ENCODE data around the gene CYP2W1.
"Not testable (repeated sequence)": the region's sequence is repeated elsewhere in the genome, so short reads cannot be mapped to it uniquely, and the experiment has no call there.

CYP2W1 gene

DNA sequence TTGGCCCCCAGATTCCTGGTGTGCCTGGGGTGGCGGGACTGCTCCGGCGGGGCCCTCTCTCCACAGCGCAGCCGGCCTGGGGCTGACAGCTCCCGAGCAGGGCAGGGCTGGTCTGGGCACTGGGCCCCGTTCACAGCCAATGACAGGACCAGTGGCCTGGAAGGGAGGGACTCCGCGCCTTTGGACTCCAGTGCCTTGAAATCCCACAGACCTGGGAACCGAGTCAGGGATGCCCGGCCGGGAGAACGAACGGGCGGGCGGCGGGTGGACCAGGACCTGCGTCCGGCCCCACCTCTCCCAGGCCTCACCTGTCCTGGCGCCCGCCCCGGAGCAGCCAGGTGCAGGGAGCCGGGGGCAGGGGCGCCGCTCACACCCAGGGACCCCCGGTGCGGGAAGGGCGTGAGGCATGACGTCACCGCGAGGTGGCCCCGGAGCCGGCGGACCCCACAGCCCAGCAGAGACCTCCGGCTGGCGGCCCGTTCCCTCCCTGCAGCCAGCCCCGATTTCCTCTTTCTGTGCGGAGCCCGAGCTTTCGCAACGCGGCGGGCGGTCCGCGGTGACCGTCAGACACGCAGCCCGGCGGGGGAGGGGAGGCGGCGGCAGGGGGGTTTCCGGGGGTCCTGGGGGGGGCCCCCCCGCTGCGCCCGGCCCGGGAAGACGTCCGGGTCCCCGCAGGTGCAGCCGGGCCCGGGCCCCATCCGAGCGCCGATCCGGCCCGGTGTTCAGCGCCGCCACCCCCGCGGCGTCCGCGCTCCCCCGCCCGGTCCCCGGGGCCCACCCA is 29.2 kb upstream of the CYP2W1 start:
- H3K27ac ChIP-seq (ENCODE audit: low read depth, low read length): no peak overlapping the region
- no peaks in the 10 kb centered on the region for H3K4me1 ChIP-seq (ENCODE audit: insufficient read depth, low read length)
- H3K4me3 ChIP-seq (ENCODE audit: low read length): peak overlapping the region; percentile 45

DNA sequence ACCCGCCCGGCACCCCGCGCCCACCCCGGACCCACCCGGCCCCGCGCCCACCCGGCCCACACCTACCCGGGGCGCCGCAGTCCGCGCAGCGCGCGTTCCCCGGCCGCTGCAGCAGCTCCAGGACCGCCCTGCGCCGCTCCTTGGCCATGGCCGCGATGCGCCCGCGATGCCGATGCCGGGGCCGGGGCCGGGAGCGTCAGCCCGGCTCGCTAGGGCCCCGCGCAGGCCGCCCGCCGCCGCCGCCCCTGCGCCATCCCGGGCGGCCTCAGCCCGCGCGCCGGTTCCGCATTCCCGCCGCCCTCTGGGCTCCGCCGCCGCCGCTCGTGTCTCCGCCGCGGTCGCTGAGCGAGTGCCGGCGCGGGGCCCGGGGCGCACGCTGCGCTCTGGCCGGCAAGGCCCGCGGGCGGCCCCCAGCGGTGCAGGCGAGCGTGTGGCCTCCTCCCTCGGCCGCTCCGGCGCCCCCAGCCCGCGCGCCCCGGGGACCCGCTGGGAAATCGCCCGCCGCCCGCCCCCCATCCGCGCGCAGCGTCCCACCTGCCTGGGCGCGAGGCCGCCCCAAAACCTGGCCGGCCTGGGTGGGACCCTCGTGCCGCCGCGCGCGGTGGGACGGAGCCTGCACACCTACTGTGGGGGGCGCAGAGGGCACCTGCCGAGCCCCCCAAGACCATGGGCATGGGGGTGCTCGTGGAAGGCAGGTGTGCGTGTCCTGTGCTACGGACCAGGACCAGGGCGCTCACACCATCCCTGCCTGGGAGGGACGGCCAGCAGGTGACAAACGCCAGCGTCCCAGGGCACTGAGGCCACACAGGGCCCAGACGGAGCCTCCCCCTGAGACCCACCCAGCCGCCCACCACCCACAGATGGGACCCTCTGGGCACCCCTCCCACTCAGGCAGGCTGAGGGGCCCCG is 28.4 kb upstream of the CYP2W1 start, which contains the start of gene ADAP1:
ADAP1 (minus strand) TSS at position 351 of the 909 bp plus-strand sequence; CDS start at position 148, 203 bp downstream.
- Histone ChIP-seq H3K4me1 (ENCODE audit: insufficient read depth, low read length) (no peaks in the 10 kb centered on the region), H3K27ac (ENCODE audit: low read depth, low read length) (no peak within 1 kb of the TSS), H3K36me3 (ENCODE audit: insufficient read depth, low read length) (no peaks in the 10 kb centered on the region), H3K9me3 (ENCODE audit: insufficient read depth, low read depth, low read length) (no peaks in the 10 kb centered on the region), H3K9ac (ENCODE audit: low read depth, low read length) (no peak within 1 kb of the TSS; the same call in 1 of the 2 replicates), H3K27me3 (ENCODE audit: insufficient read depth, low read length) (peaks cover 32% of the 10 kb centered on the region), H3K4me3 (ENCODE audit: low read length) (peak within 1 kb of the TSS; percentile 45)
- WGBS: 11% methylated on average over 108 of the region's 115 CpGs

More for the DNA sequence above, 29.2 kb upstream of the CYP2W1 start:
- WGBS: 5% methylated on average over 78 of the region's 78 CpGs
- peaks cover 32% of the 10 kb centered on the region for H3K27me3 ChIP-seq (ENCODE audit: insufficient read depth, low read length)
- H3K36me3 ChIP-seq (ENCODE audit: insufficient read depth, low read length): no peaks in the 10 kb centered on the region
- H3K9ac ChIP-seq (ENCODE audit: low read depth, low read length): no peak overlapping the region; the same call in 1 of the 2 replicates
- H3K9me3 ChIP-seq (ENCODE audit: insufficient read depth, low read depth, low read length): no peaks in the 10 kb centered on the region

DNA sequence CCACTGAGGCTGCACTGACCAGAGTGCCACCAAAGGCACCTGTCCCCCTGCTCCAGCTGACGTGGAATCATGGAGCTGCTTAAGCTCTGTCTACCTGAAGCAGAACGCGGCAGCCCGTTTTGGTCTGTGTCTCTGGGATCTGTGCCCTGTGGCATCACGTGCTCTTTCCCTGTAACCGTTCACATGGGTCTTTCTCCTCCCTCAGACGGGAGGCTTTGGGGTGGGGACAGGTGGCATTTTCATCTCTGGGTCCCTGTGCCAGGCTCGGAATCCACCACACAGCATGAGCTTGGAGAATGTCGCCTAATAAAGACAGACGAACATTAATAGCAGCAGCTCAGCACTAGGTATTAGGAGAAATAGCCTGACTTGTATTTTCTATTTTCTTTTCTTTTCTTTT is 26.9 kb upstream of the CYP2W1 start:
- Histone ChIP-seq H3K36me3 (ENCODE audit: insufficient read depth, low read length) (no peaks in the 10 kb centered on the region), H3K9me3 (ENCODE audit: insufficient read depth, low read depth, low read length) (no peaks in the 10 kb centered on the region), H3K4me1 (ENCODE audit: insufficient read depth, low read length) (no peaks in the 10 kb centered on the region), H3K9ac (ENCODE audit: low read depth, low read length) (no peak overlapping the region), H3K27me3 (ENCODE audit: insufficient read depth, low read length) (peaks cover 32% of the 10 kb centered on the region), H3K4me3 (ENCODE audit: low read length) (no peak overlapping the region), H3K27ac (ENCODE audit: low read depth, low read length) (no peak overlapping the region)
- WGBS: 92% methylated on average over 10 of the region's 10 CpGs

DNA sequence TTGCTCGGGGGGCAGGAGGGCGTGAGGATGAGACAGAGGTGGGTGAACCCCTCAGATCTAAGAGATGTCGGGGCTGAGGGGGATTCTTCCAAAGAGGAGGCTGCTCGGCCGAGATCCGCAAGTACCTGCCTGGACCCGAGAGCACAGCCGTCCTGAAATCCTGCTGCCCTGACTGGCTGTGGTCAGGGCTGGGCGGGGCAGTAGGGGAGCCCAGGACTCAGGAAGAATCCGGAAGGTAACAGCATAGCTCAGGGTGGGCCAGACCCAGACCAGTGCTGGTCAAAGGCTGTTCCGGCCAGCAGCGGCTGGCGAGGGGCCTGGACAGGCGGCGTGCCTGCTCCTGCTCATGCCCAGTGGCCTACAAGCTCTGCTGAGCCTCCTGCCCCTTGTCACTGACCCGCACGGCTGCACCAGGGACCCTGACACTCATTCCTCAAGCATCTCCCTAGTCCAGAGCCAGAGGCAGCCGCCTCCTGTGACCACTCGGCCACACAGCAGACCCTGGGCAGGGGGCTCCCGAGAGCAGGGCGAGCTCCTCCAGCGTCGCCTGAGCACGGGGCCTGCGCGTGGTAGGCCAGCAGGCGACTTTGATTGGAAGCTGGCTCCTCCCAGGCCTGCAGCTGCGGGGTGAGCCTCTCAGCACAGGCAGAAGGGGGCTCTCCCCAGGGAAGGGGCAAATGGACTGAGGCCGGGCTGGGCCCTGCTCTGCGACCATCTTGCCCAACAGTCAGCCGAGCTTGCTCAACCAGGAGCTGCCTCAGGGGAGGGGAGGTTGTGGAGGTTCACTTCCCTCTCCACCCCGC is 25.4 kb upstream of the CYP2W1 start:
- no peak overlapping the region for H3K4me3 ChIP-seq (ENCODE audit: low read length)
- H3K9ac ChIP-seq (ENCODE audit: low read depth, low read length): no peak overlapping the region; the same call in 1 of the 2 replicates
- WGBS: 81% methylated on average over 32 of the region's 32 CpGs
- no peaks in the 10 kb centered on the region for H3K36me3 ChIP-seq (ENCODE audit: insufficient read depth, low read length)
- peaks cover 27% of the 10 kb centered on the region for H3K27me3 ChIP-seq (ENCODE audit: insufficient read depth, low read length)
- H3K9me3 ChIP-seq (ENCODE audit: insufficient read depth, low read depth, low read length): no peaks in the 10 kb centered on the region
- no peak overlapping the region for H3K27ac ChIP-seq (ENCODE audit: low read depth, low read length)
- H3K4me1 ChIP-seq (ENCODE audit: insufficient read depth, low read length): no peaks in the 10 kb centered on the region

DNA sequence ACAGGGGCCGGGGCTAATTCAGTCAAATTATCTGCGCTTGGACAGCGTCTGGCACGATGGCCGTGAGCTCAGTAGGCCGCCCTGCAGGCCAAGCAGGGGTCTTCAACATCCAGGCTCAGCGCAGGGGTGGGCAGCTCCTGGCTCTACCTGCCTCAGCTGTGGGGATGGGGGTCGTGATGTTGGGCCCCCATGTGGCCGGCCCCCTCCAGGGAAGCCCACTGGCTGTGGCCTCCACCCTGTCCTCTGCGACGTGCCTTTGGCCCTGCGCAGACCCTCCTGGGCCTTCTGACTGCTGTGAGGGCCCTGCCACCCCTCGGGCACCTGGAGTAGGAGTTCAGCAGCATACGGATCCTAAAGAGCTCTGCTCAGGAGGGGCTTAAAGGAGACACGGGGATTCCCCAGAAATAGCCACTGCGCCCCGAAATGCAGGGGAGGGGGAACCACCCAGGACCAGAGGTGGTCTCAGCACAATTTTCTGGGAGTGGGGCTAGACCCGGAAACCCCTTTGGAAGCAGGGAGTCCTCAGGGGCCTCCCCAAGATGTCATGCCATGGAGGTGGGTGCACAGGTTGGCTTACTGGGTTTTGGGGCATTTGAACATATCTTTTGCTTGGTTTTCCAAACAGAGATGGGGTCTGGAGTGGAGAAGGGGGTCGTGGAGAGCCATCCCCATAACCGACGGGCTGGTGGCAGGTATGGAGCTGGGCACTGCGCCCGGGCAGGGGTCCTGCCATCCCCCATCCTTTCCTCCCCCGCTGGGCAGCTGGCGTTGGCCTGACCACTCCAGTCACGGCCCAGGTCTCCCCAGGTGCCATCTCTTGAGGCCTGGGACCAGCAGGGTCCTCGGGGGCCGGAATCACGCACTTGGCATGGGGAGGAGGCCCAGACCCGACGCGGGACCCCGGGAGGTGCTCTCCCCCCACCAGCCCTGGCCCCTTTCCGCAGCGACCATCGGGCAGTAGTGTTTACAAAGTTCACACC is 24.5 kb upstream of the CYP2W1 start:
- Histone ChIP-seq H3K36me3 (ENCODE audit: insufficient read depth, low read length) (no peaks in the 10 kb centered on the region), H3K4me3 (ENCODE audit: low read length) (no peak overlapping the region), H3K27ac (ENCODE audit: low read depth, low read length) (no peak overlapping the region), H3K9me3 (ENCODE audit: insufficient read depth, low read depth, low read length) (no peaks in the 10 kb centered on the region), H3K4me1 (ENCODE audit: insufficient read depth, low read length) (no peaks in the 10 kb centered on the region), H3K27me3 (ENCODE audit: insufficient read depth, low read length) (peaks cover 19% of the 10 kb centered on the region), H3K9ac (ENCODE audit: low read depth, low read length) (no peak overlapping the region)
- 84% methylated on average over 36 of the region's 36 CpGs for WGBS

DNA sequence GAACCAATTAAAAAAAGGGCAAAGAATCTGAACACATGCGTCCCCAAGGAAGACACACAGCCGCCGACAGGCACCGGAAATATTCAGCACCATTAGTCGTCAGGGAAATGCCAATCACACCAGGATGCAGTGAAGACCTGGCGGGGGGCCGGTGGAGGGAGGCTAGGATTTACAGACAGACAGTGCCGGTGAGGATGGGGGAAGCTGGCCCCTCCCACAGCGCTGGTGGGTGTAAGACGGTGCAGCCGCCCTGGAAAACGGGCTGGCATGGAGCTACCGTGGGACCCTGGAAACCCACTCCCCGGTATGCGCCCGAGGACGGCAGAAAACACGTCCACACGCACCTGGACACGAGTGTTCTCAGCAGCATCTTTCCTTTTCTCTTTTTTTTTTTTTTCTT is 23.7 kb upstream of the CYP2W1 start:
- Histone ChIP-seq H3K27ac (ENCODE audit: low read depth, low read length) (no peak overlapping the region), H3K4me1 (ENCODE audit: insufficient read depth, low read length) (no peaks in the 10 kb centered on the region), H3K9me3 (ENCODE audit: insufficient read depth, low read depth, low read length) (no peaks in the 10 kb centered on the region), H3K9ac (ENCODE audit: low read depth, low read length) (no peak overlapping the region), H3K4me3 (ENCODE audit: low read length) (no peak overlapping the region), H3K36me3 (ENCODE audit: insufficient read depth, low read length) (no peaks in the 10 kb centered on the region), H3K27me3 (ENCODE audit: insufficient read depth, low read length) (peaks cover 14% of the 10 kb centered on the region)
- WGBS: 55% methylated on average over 20 of the region's 20 CpGs

DNA sequence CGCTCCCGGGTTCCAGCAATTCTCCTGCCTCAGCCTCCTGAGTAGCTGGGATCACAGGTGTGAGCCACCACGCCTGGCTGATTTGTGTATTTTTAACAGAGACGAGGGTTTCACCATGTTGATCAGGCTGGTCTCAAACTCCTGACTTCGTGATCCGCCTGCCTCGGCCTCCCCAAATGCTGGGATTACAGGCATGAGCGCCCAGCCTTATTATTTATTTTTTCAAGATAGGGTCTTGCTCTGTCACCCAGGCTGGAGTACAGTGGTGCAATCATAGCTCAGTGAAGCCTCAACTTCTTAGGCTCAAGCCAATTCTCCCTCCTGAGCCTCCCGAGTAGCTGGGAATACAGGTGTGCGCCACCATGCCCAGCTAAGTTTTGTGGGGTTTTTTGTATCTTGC is 23.2 kb upstream of the CYP2W1 start:
- not testable (repeated sequence) for H3K36me3 ChIP-seq (ENCODE audit: insufficient read depth, low read length); H3K4me3 ChIP-seq (ENCODE audit: low read length); H3K9me3 ChIP-seq (ENCODE audit: insufficient read depth, low read depth, low read length); H3K27ac ChIP-seq (ENCODE audit: low read depth, low read length); H3K4me1 ChIP-seq (ENCODE audit: insufficient read depth, low read length); H3K9ac ChIP-seq (ENCODE audit: low read depth, low read length)
- 96% methylated on average over 10 of the region's 10 CpGs for WGBS
- H3K27me3 ChIP-seq (ENCODE audit: insufficient read depth, low read length): peaks cover 13% of the 10 kb centered on the region

DNA sequence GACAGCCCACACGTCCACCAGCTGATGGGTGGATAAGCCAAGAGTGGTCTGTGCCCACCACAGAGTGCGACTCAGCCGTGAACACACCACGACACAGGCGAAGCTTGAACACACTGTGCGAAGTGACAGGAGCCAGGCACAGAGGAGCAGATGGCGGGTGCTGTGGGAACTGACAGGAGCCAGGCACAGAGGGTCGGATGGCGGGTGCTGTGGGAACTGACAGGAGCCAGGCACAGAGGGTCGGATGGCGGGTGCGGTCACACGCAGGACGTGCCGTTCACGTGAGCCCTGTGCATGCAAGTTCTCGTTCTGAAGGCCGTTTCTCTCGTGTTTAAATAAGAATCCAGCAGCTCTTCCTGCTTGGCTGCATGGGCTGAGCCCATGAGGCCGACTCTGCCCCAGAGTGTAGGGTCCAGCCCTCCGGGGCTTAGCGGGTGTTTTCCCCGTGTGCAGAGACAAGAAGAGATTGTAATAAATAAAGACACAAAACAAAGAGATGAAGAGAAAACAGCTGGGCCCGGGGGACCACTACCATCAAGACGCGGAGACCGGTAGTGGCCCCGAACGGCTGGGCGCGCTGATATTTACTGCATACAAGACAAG is 22.6 kb upstream of the CYP2W1 start:
- no peak overlapping the region for H3K27ac ChIP-seq (ENCODE audit: low read depth, low read length)

DNA sequence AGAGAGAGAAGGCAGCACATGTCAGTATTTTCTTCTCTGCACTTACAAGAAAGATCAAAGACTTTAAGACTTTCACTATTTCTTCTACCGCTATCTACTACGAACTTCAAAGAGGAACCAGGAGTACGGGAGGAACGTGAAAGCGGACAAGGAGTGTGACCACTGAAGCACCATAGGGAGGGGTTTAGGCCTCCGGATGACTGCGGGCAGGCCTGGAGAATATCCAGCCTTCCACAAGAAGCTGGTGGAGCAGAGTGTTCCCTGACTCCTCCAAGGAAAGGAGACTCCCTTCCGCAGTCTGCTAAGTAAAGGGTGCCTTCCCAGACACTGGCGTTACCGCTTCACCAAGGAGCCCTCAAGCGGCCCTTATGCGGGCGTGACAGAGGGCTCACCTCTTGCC is 22.0 kb upstream of the CYP2W1 start:
- not testable (repeated sequence) for H3K9ac ChIP-seq (ENCODE audit: low read depth, low read length); H3K4me1 ChIP-seq (ENCODE audit: insufficient read depth, low read length); H3K36me3 ChIP-seq (ENCODE audit: insufficient read depth, low read length); H3K4me3 ChIP-seq (ENCODE audit: low read length); H3K27ac ChIP-seq (ENCODE audit: low read depth, low read length); H3K9me3 ChIP-seq (ENCODE audit: insufficient read depth, low read depth, low read length); H3K27me3 ChIP-seq (ENCODE audit: insufficient read depth, low read length)
- 86% methylated on average over 12 of the region's 13 CpGs for WGBS

More for the DNA sequence above, 22.6 kb upstream of the CYP2W1 start:
- Histone ChIP-seq H3K4me3 (ENCODE audit: low read length) (no peak overlapping the region), H3K9ac (ENCODE audit: low read depth, low read length) (no peak overlapping the region), H3K27me3 (ENCODE audit: insufficient read depth, low read length) (peaks cover 7% of the 10 kb centered on the region), H3K9me3 (ENCODE audit: insufficient read depth, low read depth, low read length) (no peaks in the 10 kb centered on the region), H3K36me3 (ENCODE audit: insufficient read depth, low read length) (no peaks in the 10 kb centered on the region), H3K4me1 (ENCODE audit: insufficient read depth, low read length) (no peaks in the 10 kb centered on the region)
- WGBS: 93% methylated on average over 29 of the region's 31 CpGs

Measured in HUES64 (cell line).